Fibroblast of lung (primary cell): ENCODE measurements around the gene PLCG2. TPM values are rescaled to one million over a fixed set of nuclear protein-coding genes. Genes with fewer than 3 reads are reported as not detected.

Source experiments
- DNase-seq, 2 donors: peaks; one replicate each; pipeline versions ENCODE4 v3.0.0 to v3.0.0-alpha.2; 2010; ENCODE audit warnings: low read depth in 2 of 2
- H2AFZ ChIP-seq: 2 replicates; pipeline ENCODE4 v1.5.1; 2012; ENCODE audit warnings: low read length, control low read depth, inconsistent platforms
- H3K27ac ChIP-seq: 2 replicates; pipeline ENCODE4 v1.5.1; 2011; ENCODE audit warnings: low read length, control low read depth; ENCODE audit not compliant: insufficient read depth
- H3K27me3 ChIP-seq: 2 replicates; pipeline ENCODE4 v1.5.1; 2011; ENCODE audit warnings: mild to moderate bottlenecking, low read length; ENCODE audit not compliant: control insufficient read depth, insufficient read depth
- H3K36me3 ChIP-seq: 2 replicates; pipeline ENCODE4 v1.5.1; 2011; ENCODE audit warnings: low read length; ENCODE audit not compliant: control insufficient read depth, insufficient read depth
- H3K4me1 ChIP-seq: 2 replicates; pipeline ENCODE4 v1.5.1; 2011; ENCODE audit warnings: low read length; ENCODE audit not compliant: control insufficient read depth, insufficient read depth; ENCODE audit errors: extremely low read depth
- H3K4me2 ChIP-seq: 2 replicates; pipeline ENCODE4 v1.5.1; 2011; ENCODE audit warnings: low read length, control low read depth; ENCODE audit not compliant: insufficient read depth; ENCODE audit errors: extremely low read depth
- H3K4me3 ChIP-seq, 4 experiments: fragments of 200-600 bp in 1 of 4; sonication (generic) in 1 of 4; replicated peaks in 1 of 4; 2 replicates each; pipeline ENCODE4 v1.5.1; 2011 to 2016; ENCODE audit warnings: low read length in 4 of 4, low read depth in 3 of 4, mild to moderate bottlenecking in 3 of 4, control low read depth in 2 of 4, inconsistent platforms in 1 of 4, mixed read lengths in 1 of 4; ENCODE audit not compliant: insufficient read depth in 1 of 4; ENCODE audit errors: control extremely low read depth in 1 of 4
- H3K79me2 ChIP-seq: 2 replicates; pipeline ENCODE4 v1.5.1; 2012; ENCODE audit warnings: mild to moderate bottlenecking, low read length, inconsistent platforms; ENCODE audit not compliant: control insufficient read depth, insufficient read depth
- H3K9ac ChIP-seq: 2 replicates; pipeline ENCODE4 v1.5.1; 2011; ENCODE audit warnings: mild to moderate bottlenecking, low read length, control low read depth; ENCODE audit not compliant: insufficient read depth
- H3K9me3 ChIP-seq: 2 replicates; pipeline ENCODE4 v1.5.1; 2012; ENCODE audit warnings: low read depth, low read length; ENCODE audit not compliant: control insufficient read depth, insufficient read depth
- H4K20me1 ChIP-seq: 2 replicates; pipeline ENCODE4 v1.5.1; 2011; ENCODE audit warnings: low read length; ENCODE audit not compliant: control insufficient read depth, insufficient read depth; ENCODE audit errors: extremely low read depth
- EZH2 ChIP-seq: IDR thresholded peaks from 2 replicates; pipeline ENCODE4 v1.5.1; 2012; ENCODE audit warnings: low read length, control low read depth, mild to moderate bottlenecking; ENCODE audit errors: missing control alignments
- polyA plus RNA-seq, 2 donors: library from polyadenylated mRNA; depleted of rRNA in 1 of 2; stranded (reverse) in 1 of 2; unstranded in 1 of 2; fragments of >200 nt; gene quantifications; 2 replicates each; pipeline ENCODE4 v1.2.1, GENCODE V29; 2011 to 2012; ENCODE audit warnings: missing spikeins in 1 of 2
- total RNA-seq: library from RNA; depleted of rRNA; stranded (reverse); fragments of >200 nt; gene quantifications from 2 replicates; pipeline ENCODE4 v1.2.1, GENCODE V29; 2014
- TF ChIP-seq, protein P1 (sequence below), 2 donors: IDR thresholded peaks in 1 of 2; conservative IDR thresholded peaks in 1 of 2; 1 replicate in 1 of 2; 2 replicates in 1 of 2; pipeline ENCODE4 v1.5.1; 2011 to 2012; ENCODE audit warnings: low read length in 2 of 2, control low read depth in 1 of 2, inconsistent platforms in 1 of 2, low read depth in 1 of 2, mild to moderate bottlenecking in 1 of 2

The PLCG2 gene
- total and polyA plus RNA-seq, 2 donors (not counting 1 experiment from before 2014, with no cell fraction given): 0.53 to 0.66 TPM

DNA sequence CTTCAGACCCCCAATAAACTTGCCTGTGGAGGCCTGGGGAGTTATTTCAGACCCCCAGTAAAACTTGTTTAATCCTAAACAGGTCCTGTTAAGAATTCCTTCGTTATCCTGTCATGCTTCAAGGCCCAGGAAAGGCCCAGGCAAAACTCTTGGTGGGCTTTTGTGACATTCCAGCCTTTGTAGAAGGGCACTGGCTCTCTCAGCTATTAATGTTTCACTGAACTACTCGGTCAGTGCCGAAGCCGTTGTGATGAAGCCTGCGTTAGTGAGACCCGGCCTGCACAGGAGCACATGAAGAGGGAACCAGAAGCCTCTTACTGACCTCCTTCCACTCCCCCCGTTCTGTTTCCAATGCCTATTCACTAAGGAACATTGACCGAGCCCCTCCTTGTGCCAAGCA, 47.4 kb upstream of the PLCG2 start:
- no peak overlapping the region for H3K9ac ChIP-seq
- H3K27ac ChIP-seq: no peak overlapping the region
- H3K4me2 ChIP-seq: no peak overlapping the region
- peaks cover 8% of the 10 kb centered on the region for H3K27me3 ChIP-seq
- no peaks in the 10 kb centered on the region for H3K9me3 ChIP-seq
- no peak overlapping the region for H2AFZ ChIP-seq
- peaks cover 10% of the 10 kb centered on the region for H3K4me1 ChIP-seq
- H3K4me3 ChIP-seq: no peak overlapping the region
- no peaks in the 10 kb centered on the region for H3K36me3 ChIP-seq
- no peak for TF ChIP-seq EZH2
- TF ChIP-seq, protein P1, sequence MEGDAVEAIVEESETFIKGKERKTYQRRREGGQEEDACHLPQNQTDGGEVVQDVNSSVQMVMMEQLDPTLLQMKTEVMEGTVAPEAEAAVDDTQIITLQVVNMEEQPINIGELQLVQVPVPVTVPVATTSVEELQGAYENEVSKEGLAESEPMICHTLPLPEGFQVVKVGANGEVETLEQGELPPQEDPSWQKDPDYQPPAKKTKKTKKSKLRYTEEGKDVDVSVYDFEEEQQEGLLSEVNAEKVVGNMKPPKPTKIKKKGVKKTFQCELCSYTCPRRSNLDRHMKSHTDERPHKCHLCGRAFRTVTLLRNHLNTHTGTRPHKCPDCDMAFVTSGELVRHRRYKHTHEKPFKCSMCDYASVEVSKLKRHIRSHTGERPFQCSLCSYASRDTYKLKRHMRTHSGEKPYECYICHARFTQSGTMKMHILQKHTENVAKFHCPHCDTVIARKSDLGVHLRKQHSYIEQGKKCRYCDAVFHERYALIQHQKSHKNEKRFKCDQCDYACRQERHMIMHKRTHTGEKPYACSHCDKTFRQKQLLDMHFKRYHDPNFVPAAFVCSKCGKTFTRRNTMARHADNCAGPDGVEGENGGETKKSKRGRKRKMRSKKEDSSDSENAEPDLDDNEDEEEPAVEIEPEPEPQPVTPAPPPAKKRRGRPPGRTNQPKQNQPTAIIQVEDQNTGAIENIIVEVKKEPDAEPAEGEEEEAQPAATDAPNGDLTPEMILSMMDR (conservative IDR thresholded peaks at IDR 0.05 in 1 of 2, IDR thresholded peaks at IDR 0.05 in 1 of 2; ENCODE audit: low read depth in 1 of 2, low read length in 2 of 2): no peak
- no peaks in the 10 kb centered on the region for H3K79me2 ChIP-seq
- no peak for DNase-seq
- no peaks in the 10 kb centered on the region for H4K20me1 ChIP-seq

- no peak overlapping the region for H3K4me2 ChIP-seq
- no peaks in the 10 kb centered on the region for H3K79me2 ChIP-seq
- peaks cover 10% of the 10 kb centered on the region for H3K4me1 ChIP-seq
- H3K9ac ChIP-seq: no peak overlapping the region
- no peak for TF ChIP-seq EZH2
- TF ChIP-seq, protein P1 (conservative IDR thresholded peaks at IDR 0.05 in 1 of 2, IDR thresholded peaks at IDR 0.05 in 1 of 2; ENCODE audit: low read depth in 1 of 2, low read length in 2 of 2): no peak
- no peaks in the 10 kb centered on the region for H3K36me3 ChIP-seq
- H3K27me3 ChIP-seq: no peaks in the 10 kb centered on the region
- H3K27ac ChIP-seq: no peak overlapping the region
- H3K9me3 ChIP-seq: no peaks in the 10 kb centered on the region
- H2AFZ ChIP-seq: no peak overlapping the region
- DNase-seq: no peak
- H3K4me3 ChIP-seq: no peak overlapping the region
- H4K20me1 ChIP-seq: no peaks in the 10 kb centered on the region
Observed at GRCh38 chr16:81732699-81733098, 46.4 kb upstream of the PLCG2 start.

- Histone ChIP-seq H3K9me3 (no peaks in the 10 kb centered on the region), H3K27me3 (no peaks in the 10 kb centered on the region), H3K4me1 (peaks cover 10% of the 10 kb centered on the region), H3K27ac (no peak overlapping the region), H4K20me1 (no peaks in the 10 kb centered on the region), H3K9ac (no peak overlapping the region), H2AFZ (no peak overlapping the region), H3K36me3 (no peaks in the 10 kb centered on the region), H3K4me2 (no peak overlapping the region), H3K79me2 (no peaks in the 10 kb centered on the region), H3K4me3 (no peak overlapping the region)
- TF ChIP-seq EZH2: no peak
- TF ChIP-seq, protein P1 (conservative IDR thresholded peaks at IDR 0.05 in 1 of 2, IDR thresholded peaks at IDR 0.05 in 1 of 2; ENCODE audit: low read depth in 1 of 2, low read length in 2 of 2): no peak
- no peak for DNase-seq
Observed at GRCh38 chr16:81733295-81733694, 45.8 kb upstream of the PLCG2 start.
